Rectal smooth muscle tissue (tissue), 1 donor: ENCODE data around the gene MCC.

Source experiments
- H3K27ac ChIP-seq: one replicate; pipeline ENCODE4 v1.7.0; 2013; ENCODE audit warnings: low read depth, low read length, inconsistent platforms
- H3K27me3 ChIP-seq: one replicate; pipeline ENCODE4 v1.7.0; 2013; ENCODE audit warnings: low read length; ENCODE audit not compliant: control insufficient read depth, insufficient read depth
- H3K36me3 ChIP-seq: one replicate; pipeline ENCODE4 v1.7.0; 2013; ENCODE audit warnings: low read length; ENCODE audit not compliant: control insufficient read depth, insufficient read depth
- H3K4me1 ChIP-seq: one replicate; pipeline ENCODE4 v1.7.0; 2013; ENCODE audit warnings: low read length; ENCODE audit not compliant: control insufficient read depth, insufficient read depth
- H3K4me3 ChIP-seq: one replicate; pipeline ENCODE4 v1.7.0; 2013; ENCODE audit warnings: low read length
- H3K9ac ChIP-seq: one replicate; pipeline ENCODE4 v1.7.0; 2013; ENCODE audit warnings: low read length

The MCC gene

GRCh38 chr5:113128641-113129330, 359.5 kb downstream of the MCC start:
- Histone ChIP-seq H3K36me3 (no peaks in the 10 kb centered on the region), H3K27ac (no peak overlapping the region), H3K27me3 (no peaks in the 10 kb centered on the region), H3K4me3 (no peak overlapping the region), H3K9ac (no peak overlapping the region), H3K4me1 (no peaks in the 10 kb centered on the region)

DNA sequence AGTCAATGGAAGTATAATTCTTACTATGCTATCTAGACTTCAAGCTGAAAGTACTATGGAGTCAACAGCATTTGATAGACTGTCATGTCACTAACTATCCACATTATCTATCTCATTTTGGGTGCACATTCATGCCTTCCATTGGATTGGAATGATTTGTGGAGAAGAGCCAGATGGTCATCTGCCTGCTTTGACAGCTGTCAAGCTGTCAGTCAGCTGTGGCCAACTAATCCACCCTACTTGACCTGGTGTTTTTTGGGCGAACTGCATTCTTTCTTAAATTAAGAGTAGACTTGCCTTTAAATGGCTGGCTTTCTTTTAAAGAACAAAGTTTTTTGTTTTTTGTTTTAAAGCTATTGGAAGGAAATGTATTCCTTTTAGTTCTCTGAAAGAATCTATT, 360.2 kb downstream of the MCC start:
- Histone ChIP-seq H3K4me3 (no peak overlapping the region), H3K27me3 (no peaks in the 10 kb centered on the region), H3K9ac (no peak overlapping the region), H3K27ac (no peak overlapping the region), H3K36me3 (no peaks in the 10 kb centered on the region), H3K4me1 (no peaks in the 10 kb centered on the region)

DNA sequence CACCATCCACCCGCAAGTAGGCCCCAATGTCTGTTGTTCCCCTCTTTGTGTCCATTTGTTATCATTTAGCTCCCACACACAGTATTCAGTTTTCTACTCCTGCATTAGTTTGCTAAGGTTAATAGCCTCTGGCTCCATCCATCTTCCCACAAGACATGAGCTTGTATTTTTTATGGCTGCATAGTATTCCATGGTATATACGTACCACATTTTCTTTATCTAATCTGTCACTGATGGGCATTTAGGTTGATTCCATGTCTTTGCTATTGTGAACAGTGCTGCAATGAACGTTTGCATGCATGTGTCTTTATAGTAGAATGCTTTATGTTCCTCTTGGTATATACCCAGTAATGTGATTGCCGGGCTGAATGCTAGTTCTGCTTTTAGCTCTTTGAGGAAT, 361.2 kb downstream of the MCC start:
- no peak overlapping the region for H3K9ac ChIP-seq
- H3K27ac ChIP-seq = no peak overlapping the region
- H3K4me1 ChIP-seq = no peaks in the 10 kb centered on the region
- no peaks in the 10 kb centered on the region for H3K27me3 ChIP-seq
- H3K4me3 ChIP-seq = no peak overlapping the region
- no peaks in the 10 kb centered on the region for H3K36me3 ChIP-seq

- Histone ChIP-seq H3K9ac (no peak overlapping the region), H3K4me3 (no peak overlapping the region), H3K27me3 (no peaks in the 10 kb centered on the region), H3K27ac (no peak overlapping the region), H3K4me1 (no peaks in the 10 kb centered on the region), H3K36me3 (no peaks in the 10 kb centered on the region)
Measured at GRCh38 chr5:113125371-113125770, 362.9 kb downstream of the MCC start.

GRCh38 chr5:113124914-113125313, 363.3 kb downstream of the MCC start:
- H3K4me1 ChIP-seq = no peaks in the 10 kb centered on the region
- H3K4me3 ChIP-seq = no peak overlapping the region
- no peaks in the 10 kb centered on the region for H3K36me3 ChIP-seq
- H3K27me3 ChIP-seq = no peaks in the 10 kb centered on the region
- H3K9ac ChIP-seq = no peak overlapping the region
- H3K27ac ChIP-seq = no peak overlapping the region

DNA sequence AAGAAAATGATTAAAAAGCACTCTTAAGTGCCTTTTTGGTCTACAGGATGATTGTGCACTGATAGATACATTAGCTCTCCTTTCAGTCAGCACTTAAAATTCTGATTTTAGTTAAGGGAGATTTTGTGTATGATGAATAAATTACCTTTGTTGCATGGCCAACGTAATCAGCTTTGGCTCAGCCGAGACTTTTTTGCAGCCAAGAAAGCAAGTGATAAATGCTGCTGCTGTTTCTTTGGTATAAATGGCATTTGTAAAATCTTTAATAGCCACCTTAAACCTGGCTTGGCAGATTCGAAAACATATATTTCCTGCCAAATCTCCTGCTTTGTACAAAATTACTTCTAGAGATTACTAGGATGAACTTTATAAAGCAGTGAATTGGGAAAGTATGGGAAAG, 364.0 kb downstream of the MCC start:
- Histone ChIP-seq H3K27ac (no peak overlapping the region), H3K4me1 (no peaks in the 10 kb centered on the region)

GRCh38 chr5:113123618-113124017, 364.6 kb downstream of the MCC start:
- Histone ChIP-seq H3K27ac (no peak overlapping the region), H3K4me1 (peaks cover 5% of the 10 kb centered on the region), H3K4me3 (no peak overlapping the region), H3K36me3 (no peaks in the 10 kb centered on the region), H3K27me3 (no peaks in the 10 kb centered on the region), H3K9ac (no peak overlapping the region)

More for the DNA sequence above, 364.0 kb downstream of the MCC start:
- Histone ChIP-seq H3K4me3 (no peak overlapping the region), H3K27me3 (no peaks in the 10 kb centered on the region), H3K9ac (no peak overlapping the region), H3K36me3 (no peaks in the 10 kb centered on the region)

DNA sequence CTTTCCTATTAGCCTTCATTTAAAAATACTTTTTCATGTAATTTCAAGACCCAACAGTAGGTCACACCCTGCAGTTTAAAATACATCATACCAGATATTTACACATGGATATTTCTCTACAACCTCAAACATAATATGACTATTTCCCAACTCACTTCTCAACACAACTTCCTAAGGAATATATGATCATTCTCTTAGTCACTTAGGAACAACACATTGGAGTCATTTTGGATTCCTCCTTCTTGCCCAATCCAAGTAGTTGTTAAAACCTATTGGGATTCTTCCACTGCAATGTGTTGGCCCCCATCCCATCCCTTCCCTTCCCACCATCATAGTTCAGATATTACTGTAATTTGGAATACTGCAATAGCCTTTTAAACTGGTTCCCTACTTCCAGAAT, 366.2 kb downstream of the MCC start:
- H3K27ac ChIP-seq = no peak overlapping the region
- peaks cover 5% of the 10 kb centered on the region for H3K4me1 ChIP-seq
- no peak overlapping the region for H3K9ac ChIP-seq
- no peak overlapping the region for H3K4me3 ChIP-seq
- no peaks in the 10 kb centered on the region for H3K36me3 ChIP-seq
- no peaks in the 10 kb centered on the region for H3K27me3 ChIP-seq

DNA sequence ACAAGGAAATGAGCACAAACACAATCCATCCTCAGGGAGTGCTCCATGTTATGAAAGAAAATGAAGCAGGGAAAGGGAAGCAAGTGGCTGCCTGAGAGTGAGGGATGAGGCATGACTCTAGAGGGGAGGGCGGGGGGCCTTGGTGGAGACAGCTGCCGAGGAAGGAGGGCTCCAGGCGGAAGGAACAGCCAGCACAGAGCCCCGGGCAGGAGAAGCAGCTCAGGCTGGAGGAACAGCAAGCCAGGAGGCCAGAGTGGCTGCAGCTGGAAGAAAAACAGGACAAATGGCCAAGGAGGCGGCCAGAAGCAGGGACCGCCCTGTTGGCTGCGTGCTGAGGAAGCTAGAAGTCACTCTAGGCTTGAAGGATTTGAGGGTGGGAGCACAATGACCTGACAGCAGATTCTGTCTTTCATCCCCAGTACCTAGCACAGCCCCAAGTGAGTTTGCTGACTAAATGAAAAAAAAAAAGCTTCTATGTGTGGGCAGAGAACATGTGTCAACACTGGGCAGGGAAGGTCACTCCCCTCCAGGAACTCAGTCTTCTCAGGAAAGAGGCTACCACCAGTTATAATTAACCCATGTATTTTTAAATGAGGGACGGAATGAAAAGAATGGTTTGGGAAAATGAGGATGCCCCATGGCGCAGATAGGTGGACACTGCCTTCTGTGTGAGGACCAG, 368.9 kb downstream of the MCC start:
- no peak overlapping the region for H3K9ac ChIP-seq
- H3K27ac ChIP-seq = no peak overlapping the region
- H3K4me1 ChIP-seq = peaks cover 5% of the 10 kb centered on the region
- H3K4me3 ChIP-seq = no peak overlapping the region
- no peaks in the 10 kb centered on the region for H3K27me3 ChIP-seq
- H3K36me3 ChIP-seq = no peaks in the 10 kb centered on the region

DNA sequence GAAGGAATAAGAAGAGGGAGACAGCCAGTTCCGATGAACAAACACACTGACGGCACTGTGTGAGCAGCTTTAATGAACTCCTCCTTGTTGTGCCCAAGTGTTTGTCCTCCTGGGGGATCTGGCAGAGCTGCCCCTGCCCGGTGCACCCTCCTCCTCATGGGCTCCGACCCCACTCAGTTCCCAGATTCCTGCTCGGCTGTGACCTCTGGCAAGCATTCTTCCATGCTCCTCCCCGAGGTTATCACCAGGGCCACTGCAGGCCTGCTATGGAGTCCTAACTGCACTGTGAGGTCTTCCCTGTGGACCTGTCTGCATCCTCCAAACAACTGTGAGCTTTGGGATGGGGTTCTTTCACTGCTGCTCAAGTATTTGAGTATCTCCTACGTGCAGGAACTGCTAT, 369.5 kb downstream of the MCC start:
- no peak overlapping the region for H3K9ac ChIP-seq
- H3K36me3 ChIP-seq = no peaks in the 10 kb centered on the region
- H3K4me3 ChIP-seq = peak overlapping the region; percentile 9
- peaks cover 5% of the 10 kb centered on the region for H3K4me1 ChIP-seq
- no peaks in the 10 kb centered on the region for H3K27me3 ChIP-seq
- H3K27ac ChIP-seq = peak overlapping the region; percentile 25

DNA sequence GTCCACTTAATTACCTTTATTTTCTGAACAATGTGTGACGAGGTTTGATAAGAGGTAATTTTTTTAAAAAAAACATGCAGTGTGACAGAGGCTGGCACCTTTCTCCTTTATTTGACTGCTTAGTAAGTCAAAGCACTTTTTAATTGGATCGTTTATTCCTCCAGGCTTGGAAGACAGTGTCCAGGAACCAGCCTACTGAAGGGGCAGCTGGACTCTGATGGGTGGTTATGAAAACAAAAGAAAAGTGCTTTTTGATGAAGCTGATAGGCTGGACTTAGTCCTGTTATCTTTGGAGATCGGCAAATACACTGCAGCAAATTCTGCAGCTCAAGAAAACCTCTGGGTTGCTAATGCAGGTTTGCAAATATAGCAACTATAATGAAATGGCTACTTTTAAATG, 370.0 kb downstream of the MCC start:
- Histone ChIP-seq H3K27ac (no peak overlapping the region), H3K4me1 (peaks cover 5% of the 10 kb centered on the region), H3K4me3 (no peak overlapping the region), H3K36me3 (no peaks in the 10 kb centered on the region), H3K27me3 (no peaks in the 10 kb centered on the region), H3K9ac (no peak overlapping the region)

DNA sequence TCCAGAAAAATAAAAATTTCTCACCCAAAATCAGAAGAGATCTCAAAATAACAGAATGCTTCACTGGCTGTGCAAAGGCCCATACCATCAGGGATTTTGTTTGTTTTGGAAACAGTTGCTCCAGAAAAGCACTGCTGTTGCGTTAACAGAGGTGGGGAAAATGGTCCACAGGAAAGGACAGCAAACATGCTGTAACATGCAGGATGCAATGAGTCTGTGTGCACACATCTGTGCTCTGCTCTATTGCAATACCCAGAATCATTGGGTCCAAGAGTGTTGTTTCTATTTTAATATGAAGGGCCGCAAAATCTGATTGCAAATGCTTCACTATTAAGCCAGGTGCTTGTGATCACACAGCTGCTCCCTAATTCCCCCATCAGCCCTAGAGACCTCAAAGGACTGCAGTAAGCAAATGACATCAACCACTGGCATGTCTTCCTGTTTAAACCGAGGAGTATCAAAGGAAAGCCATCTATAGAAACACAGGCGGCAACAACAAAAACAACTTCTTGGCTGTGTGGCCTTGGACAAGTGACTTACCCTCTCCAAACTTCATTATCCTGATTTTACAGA, 370.6 kb downstream of the MCC start:
- Histone ChIP-seq H3K27me3 (no peaks in the 10 kb centered on the region), H3K9ac (no peak overlapping the region), H3K4me1 (peaks cover 5% of the 10 kb centered on the region), H3K36me3 (no peaks in the 10 kb centered on the region), H3K4me3 (no peak overlapping the region), H3K27ac (no peak overlapping the region)

- H3K9ac ChIP-seq = no peak overlapping the region
- no peaks in the 10 kb centered on the region for H3K27me3 ChIP-seq
- H3K36me3 ChIP-seq = no peaks in the 10 kb centered on the region
- H3K4me1 ChIP-seq = peaks cover 5% of the 10 kb centered on the region
- no peak overlapping the region for H3K27ac ChIP-seq
- no peak overlapping the region for H3K4me3 ChIP-seq
Measured at GRCh38 chr5:113115956-113116355, 372.3 kb downstream of the MCC start.
